Liver (tissue), 9 donors: ENCODE data around the gene ZNF616. TPM values are rescaled to one million over a fixed set of nuclear protein-coding genes. Genes with fewer than 3 reads are reported as not detected.

Source experiments
- DNase-seq: peaks from one replicate; pipeline ENCODE4 v3.0.0-alpha.2; 2017; ENCODE audit warnings: low spot score
- H3K27ac ChIP-seq, 2 donors: one replicate each; pipeline ENCODE4 v1.7.0; 2013; ENCODE audit warnings: inconsistent platforms in 2 of 2, low read length in 2 of 2, control low read depth in 1 of 2, low read depth in 1 of 2, mild to moderate bottlenecking in 1 of 2
- H3K27me3 ChIP-seq, 4 donors: one replicate each; pipeline versions ENCODE4 v1.6.1 to v1.7.0; 2013; ENCODE audit warnings: low read length in 3 of 4, inconsistent platforms in 1 of 4, mild to moderate bottlenecking in 1 of 4, moderate library complexity in 1 of 4; ENCODE audit not compliant: control insufficient read depth in 4 of 4, insufficient read depth in 4 of 4
- H3K36me3 ChIP-seq, 4 donors: one replicate each; pipeline versions ENCODE4 v1.6.1 to v1.7.0; 2013; ENCODE audit warnings: low read length in 3 of 4, mild to moderate bottlenecking in 3 of 4, low read depth in 1 of 4, moderate library complexity in 1 of 4; ENCODE audit not compliant: control insufficient read depth in 4 of 4, insufficient read depth in 3 of 4
- H3K4me1 ChIP-seq, 4 donors: one replicate each; pipeline versions ENCODE4 v1.6.1 to v1.7.0; 2013; ENCODE audit warnings: low read length in 3 of 4, mild to moderate bottlenecking in 3 of 4, moderate library complexity in 1 of 4; ENCODE audit not compliant: control insufficient read depth in 4 of 4, insufficient read depth in 4 of 4
- H3K4me3 ChIP-seq, 3 donors: one replicate each; pipeline versions ENCODE4 v1.6.1 to v1.7.0; 2013; ENCODE audit warnings: low read length in 3 of 3, control low read depth in 1 of 3, low read depth in 1 of 3, mild to moderate bottlenecking in 1 of 3
- H3K9ac ChIP-seq, 2 donors: one replicate each; pipeline ENCODE4 v1.7.0; 2013; ENCODE audit warnings: low read length in 2 of 2, mild to moderate bottlenecking in 2 of 2, moderate library complexity in 2 of 2, control low read depth in 1 of 2, low read depth in 1 of 2
- H3K9me3 ChIP-seq, 4 donors: one replicate each; pipeline versions ENCODE4 v1.6.1 to v1.7.0; 2013; ENCODE audit warnings: low read length in 3 of 4; ENCODE audit not compliant: control insufficient read depth in 4 of 4
- ATF3 ChIP-seq: IDR thresholded peaks from 2 replicates; pipeline ENCODE4 v1.6.1; 2016; ENCODE audit warnings: antibody characterized with exemption
- CTCF ChIP-seq: fragments of 150-350 bp; IDR thresholded peaks from 2 replicates; pipeline ENCODE4 v1.5.1; 2017; ENCODE audit warnings: improper control_type of control experiment, low read depth, low read length; ENCODE audit not compliant: missing input control
- EGR1 ChIP-seq, 2 donors: IDR thresholded peaks; 2 replicates each; pipeline ENCODE4 v1.6.1; 2016 to 2018; ENCODE audit warnings: antibody characterized with exemption in 2 of 2, low read depth in 2 of 2
- FOXA1 ChIP-seq: IDR thresholded peaks from 2 replicates; pipeline ENCODE4 v1.6.1; 2016; ENCODE audit warnings: antibody characterized with exemption
- FOXA2 ChIP-seq: IDR thresholded peaks from 2 replicates; pipeline ENCODE4 v1.6.1; 2016; ENCODE audit warnings: antibody characterized with exemption
- GABPA ChIP-seq, 2 donors: IDR thresholded peaks in 1 of 2; conservative IDR thresholded peaks in 1 of 2; 2 replicates each; pipeline ENCODE4 v1.6.1; 2016; ENCODE audit warnings: antibody characterized with exemption in 2 of 2, mild to moderate bottlenecking in 1 of 2, moderate library complexity in 1 of 2
- HNF4A ChIP-seq, 2 donors: conservative IDR thresholded peaks; 2 replicates each; pipeline ENCODE4 v1.6.1; 2016; ENCODE audit warnings: antibody characterized with exemption in 2 of 2, mild to moderate bottlenecking in 2 of 2
- HNF4G ChIP-seq: IDR thresholded peaks from 2 replicates; pipeline ENCODE4 v1.6.1; 2016; ENCODE audit warnings: antibody characterized with exemption
- JUND ChIP-seq, 2 donors: IDR thresholded peaks; 2 replicates each; pipeline ENCODE4 v1.6.1; 2016; ENCODE audit warnings: antibody characterized with exemption in 2 of 2
- MAX ChIP-seq: IDR thresholded peaks from 2 replicates; pipeline ENCODE4 v1.6.1; 2016; ENCODE audit warnings: antibody characterized with exemption
- NR2F2 ChIP-seq: IDR thresholded peaks from 2 replicates; pipeline ENCODE4 v1.6.1; 2016; ENCODE audit warnings: antibody characterized with exemption
- RAD21 ChIP-seq, 2 donors: IDR thresholded peaks; 2 replicates each; pipeline ENCODE4 v1.6.1; 2016; ENCODE audit warnings: antibody characterized with exemption in 2 of 2, mild to moderate bottlenecking in 2 of 2
- REST ChIP-seq: IDR thresholded peaks from 2 replicates; pipeline ENCODE4 v1.6.1; 2016; ENCODE audit warnings: antibody characterized with exemption, mild to moderate bottlenecking
- RXRA ChIP-seq, 2 donors: IDR thresholded peaks; 2 replicates each; pipeline ENCODE4 v1.6.1; 2017 to 2018; ENCODE audit warnings: antibody characterized with exemption in 2 of 2, mild to moderate bottlenecking in 1 of 2
- SP1 ChIP-seq: IDR thresholded peaks from 2 replicates; pipeline ENCODE4 v1.6.1; 2018; ENCODE audit warnings: antibody characterized with exemption, mild to moderate bottlenecking
- TAF1 ChIP-seq: conservative IDR thresholded peaks from 2 replicates; pipeline ENCODE4 v1.6.1; 2016; ENCODE audit warnings: antibody characterized with exemption, mild to moderate bottlenecking
- YY1 ChIP-seq: IDR thresholded peaks from 2 replicates; pipeline ENCODE4 v1.6.1; 2016; ENCODE audit warnings: antibody characterized with exemption, mild to moderate bottlenecking
- ZBTB33 ChIP-seq: IDR thresholded peaks from 2 replicates; pipeline ENCODE4 v1.6.1; 2016; ENCODE audit warnings: antibody characterized with exemption
- WGBS: extraction: QIAGEN DNeasy Blood & Tissue Kit; methylation state at CpG from one replicate; pipeline ENCODE4 v1.1.7; 2013; 5-methylcytosine and 5-hydroxymethylcytosine counted together
- polyA plus RNA-seq, 2 donors: library from polyadenylated mRNA; stranded (reverse) in 1 of 2; unstranded in 1 of 2; fragments of 200-250 nt in 1 of 2; fragments of >200 nt in 1 of 2; fragmentation: Nextera tagmentation in 1 of 2; extraction: Ambion mirVana in 1 of 2; gene quantifications; one replicate each; pipeline versions ENCODE4 v1.2.1 to v1.2.3, GENCODE V29; 2013 to 2015
- total RNA-seq, 2 donors: library from RNA; depleted of rRNA; stranded (reverse); fragments of >200 nt; gene quantifications; one replicate each; pipeline ENCODE4 v1.2.3, GENCODE V29; 2014
- donor health status: healthy.
- donor health status: healthy.
- donor health status: healthy.
- donor health status: healthy.
- donor health status: healthy.

Gene ZNF616
- total and polyA plus RNA-seq, 4 donors: 1.5 to 4.1 (median 3.5) TPM

GRCh38 chr19:52188822-52189734, 49.3 kb upstream of the ZNF616 start:
- Histone ChIP-seq H3K4me3 (peak overlapping the region; percentile 50 to 58 (median 53)), H3K4me1 (peaks cover 4 to 30% (median 22%) of the 10 kb centered on the region in 4 donors), H3K9ac (peak overlapping the region; percentile 57 to 83), H3K27ac (peak overlapping the region; percentile 68 to 85), H3K27me3 (no peaks in the 10 kb centered on the region), H3K36me3 (peaks cover 0 to 7% (median 3%) of the 10 kb centered on the region in 4 donors), H3K9me3 (peaks cover 0 to 1% (median 0%) of the 10 kb centered on the region in 4 donors)
- no peak for DNase-seq
- TF ChIP-seq REST (no peak), FOXA2 (no peak), CTCF (peak; percentile 15), NR2F2 (no peak), RAD21 (IDR thresholded peaks at IDR 0.05) (peak in 1 of 2 donors; percentile 39), ATF3 (no peak), HNF4A (conservative IDR thresholded peaks at IDR 0.05) (no peak), TAF1 (no peak), MAX (no peak), EGR1 (IDR thresholded peaks at IDR 0.05; ENCODE audit: low read depth in 2 of 2) (no peak), FOXA1 (no peak), HNF4G (no peak), JUND (IDR thresholded peaks at IDR 0.05) (no peak), GABPA (IDR thresholded peaks at IDR 0.05 in 1 of 2, conservative IDR thresholded peaks at IDR 0.05 in 1 of 2) (no peak), YY1 (no peak), ZBTB33 (no peak), RXRA (IDR thresholded peaks at IDR 0.05) (peak in 1 of 2 donors; percentile 10), SP1 (no peak)
- WGBS: 4% methylated on average over 32 of the region's 32 CpGs
